Esophagus squamous epithelium (tissue), 5 donors: ENCODE data around the gene RANBP9. TPM values are rescaled to one million over a fixed set of nuclear protein-coding genes. Genes with fewer than 3 reads are reported as not detected.

Experiments
- DNase-seq: peaks from one replicate; lab custom pipeline; 2025; lab: John Stamatoyannopoulos, UW
- H3K27ac ChIP-seq, 4 donors: fragments of 200-600 bp; sonication (generic); one replicate each; pipeline ENCODE4 v1.5.1; 2016 to 2019; ENCODE audit warnings: mild to moderate bottlenecking in 1 of 4
- H3K27me3 ChIP-seq, 4 donors: fragments of 200-600 bp; sonication (generic); 1 replicate in 3 of 4; 2 replicates in 1 of 4; pipeline versions ENCODE4 v1.5.1 to v1.6.0; 2017 to 2021; ENCODE audit warnings: antibody characterized with exemption in 1 of 4
- H3K36me3 ChIP-seq, 3 donors: fragments of 200-600 bp; sonication (generic); one replicate each; pipeline ENCODE4 v1.5.1; 2016 to 2019
- H3K4me1 ChIP-seq, 3 donors: fragments of 200-600 bp; sonication (generic); one replicate each; pipeline ENCODE4 v1.5.1; 2017 to 2019
- H3K4me3 ChIP-seq, 4 donors: fragments of 200-600 bp; sonication (generic); 1 replicate in 3 of 4; 2 replicates in 1 of 4; pipeline ENCODE4 v1.5.1; 2016 to 2019; ENCODE audit warnings: mild to moderate bottlenecking in 2 of 4, moderate library complexity in 1 of 4
- H3K9me3 ChIP-seq, 3 donors: fragments of 200-600 bp; sonication (generic); one replicate each; pipeline ENCODE4 v1.5.1; 2016 to 2019
- CTCF ChIP-seq, 6 experiments: fragments of 450-650 bp in 4 of 6; fragments of 200-600 bp in 2 of 6; sonication (generic) in 2 of 6; IDR thresholded peaks; one replicate each; pipeline ENCODE4 v1.5.1; 2016 to 2019; ENCODE audit warnings: antibody characterized with exemption in 6 of 6, mild to moderate bottlenecking in 4 of 6, moderate library complexity in 4 of 6
- POLR2A ChIP-seq, 4 donors: fragments of 450-650 bp; IDR thresholded peaks; one replicate each; pipeline ENCODE4 v1.6.1; 2017; ENCODE audit warnings: antibody characterized with exemption in 4 of 4, mild to moderate bottlenecking in 4 of 4, moderate library complexity in 3 of 4
- WGBS, 2 donors: methylation state at CpG; one replicate each; pipeline ENCODE4 v1.1.5; 2018; 5-methylcytosine and 5-hydroxymethylcytosine counted together
- intact Hi-C: fragments of 100-400 bp; cut with DNase I; formaldehyde crosslinking; loops from one replicate; pipeline ENCODE4 v1.15.0; 2022
- total RNA-seq, 4 donors: library from RNA; depleted of rRNA; stranded (reverse); fragments of >200 nt; gene quantifications; one replicate each; pipeline ENCODE4 v1.1.0, GENCODE V29; 2016
- donor health status: DM: yes; HTN: yes; CAD: no.

Gene RANBP9
- total RNA-seq, 4 donors from 2014 or later, result 32.9 to 69.6 (median 63.3) TPM

DNA sequence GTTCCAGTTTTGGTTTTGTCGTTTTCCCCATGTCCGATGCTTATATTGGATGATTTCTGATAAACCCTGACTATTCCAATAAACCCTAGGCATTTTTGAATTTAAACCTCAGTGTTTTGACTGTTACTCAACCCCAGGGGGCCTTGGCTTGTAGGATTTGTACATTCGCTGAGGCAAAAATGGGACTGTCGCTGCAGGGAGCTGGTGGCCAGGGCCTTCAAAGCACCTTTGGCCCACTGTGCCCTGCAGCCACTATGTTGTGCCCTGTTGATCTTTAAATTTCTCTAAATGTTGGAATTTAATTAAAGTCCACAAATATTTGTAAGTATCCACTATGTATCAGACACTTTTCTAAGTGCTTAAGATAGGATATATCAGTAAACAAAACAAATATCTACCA lies 106.0 kb downstream of the RANBP9 start:
- intact Hi-C loops, result no loop called here
- peaks cover 0 to 71% (median 5%) of the 10 kb centered on the region in 3 donors for H3K36me3 ChIP-seq
- 92 to 93% methylated on average over 4 of the region's 4 CpGs for WGBS, 2 donors
- no peak overlapping the region for H3K4me3 ChIP-seq
- no peaks in the 10 kb centered on the region for H3K4me1 ChIP-seq
- no peak for TF ChIP-seq POLR2A (IDR thresholded peaks at IDR 0.05)
- TF ChIP-seq CTCF (IDR thresholded peaks at IDR 0.05), result no peak
- DNase-seq, result no peak
- H3K27ac ChIP-seq, result no peak overlapping the region
- no peaks in the 10 kb centered on the region for H3K27me3 ChIP-seq
- no peaks in the 10 kb centered on the region for H3K9me3 ChIP-seq

DNA sequence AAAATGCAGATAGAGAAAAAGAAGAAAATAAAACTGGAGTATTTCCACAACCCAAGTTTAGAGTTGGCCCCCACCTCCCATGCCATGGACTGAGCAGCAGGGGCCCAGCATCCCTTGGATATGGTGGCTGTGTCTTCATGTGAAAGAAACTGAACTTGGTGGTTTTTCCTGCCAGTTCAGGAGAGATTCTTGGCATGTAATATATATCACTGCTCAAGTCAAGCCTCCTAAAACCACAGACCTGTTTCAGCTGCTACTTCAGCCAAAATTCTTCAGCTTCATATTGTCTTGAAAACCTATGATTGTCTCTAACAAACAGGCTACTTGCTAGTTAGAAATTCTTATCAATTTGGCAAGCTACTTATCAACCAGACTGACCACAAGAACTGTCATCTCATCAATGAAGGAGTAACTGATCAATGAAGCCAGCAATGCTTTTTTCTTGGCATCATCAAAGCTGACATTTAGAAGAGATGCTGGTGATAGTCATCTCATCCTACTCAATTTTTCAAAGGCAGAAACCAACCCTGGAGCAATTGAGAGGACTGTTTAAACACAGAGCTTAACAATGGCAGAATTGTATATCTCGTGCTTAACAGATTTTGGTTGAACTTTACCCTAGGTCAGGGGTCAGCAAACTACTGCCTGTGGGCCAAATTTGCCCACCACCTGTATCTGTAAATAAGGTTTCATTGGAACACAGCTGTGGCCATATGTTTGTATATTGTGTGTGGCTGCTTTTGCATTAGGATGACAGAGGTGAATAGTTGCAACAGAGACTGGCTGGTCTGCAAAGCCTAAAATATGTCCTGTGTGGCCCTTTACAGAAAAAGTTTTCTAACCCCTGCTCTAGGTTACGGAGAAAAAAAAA lies 106.9 kb downstream of the RANBP9 start:
- no peak overlapping the region for H3K4me3 ChIP-seq
- no peak overlapping the region for H3K27ac ChIP-seq
- TF ChIP-seq POLR2A (IDR thresholded peaks at IDR 0.05) (no peak), CTCF (IDR thresholded peaks at IDR 0.05) (no peak)
- no peaks in the 10 kb centered on the region for H3K4me1 ChIP-seq
- no peaks in the 10 kb centered on the region for H3K9me3 ChIP-seq
- no peak for DNase-seq
- 72 to 81% methylated on average over 2 of the region's 2 CpGs for WGBS, 2 donors
- intact Hi-C loops, result no loop called here
- H3K36me3 ChIP-seq, result peaks cover 0 to 77% (median 8%) of the 10 kb centered on the region in 3 donors
- H3K27me3 ChIP-seq, result no peaks in the 10 kb centered on the region

DNA sequence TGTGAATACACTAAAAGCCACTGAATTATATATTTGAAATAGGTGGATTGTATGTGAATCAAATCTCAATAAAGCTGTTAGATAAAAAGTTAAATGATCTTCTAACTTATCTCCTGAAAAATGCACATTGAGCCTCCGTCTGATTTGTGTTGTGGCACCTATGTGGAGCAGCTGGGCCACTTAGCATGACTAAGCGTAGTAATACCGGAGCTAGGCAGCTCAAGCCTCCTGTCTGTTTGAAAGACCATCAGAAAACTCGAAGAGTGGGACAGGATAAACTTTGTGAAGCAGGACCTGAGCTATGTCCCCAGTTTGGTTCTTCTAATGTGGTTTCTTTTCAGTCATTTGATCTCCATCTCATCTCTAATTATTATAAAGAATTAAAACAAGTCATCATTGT lies 107.5 kb downstream of the RANBP9 start:
- TF ChIP-seq CTCF (IDR thresholded peaks at IDR 0.05) (no peak), POLR2A (IDR thresholded peaks at IDR 0.05) (no peak)
- WGBS, 2 donors, result 85 to 88% methylated on average over 4 of the region's 4 CpGs
- no peaks in the 10 kb centered on the region for H3K4me1 ChIP-seq
- H3K27me3 ChIP-seq, result no peaks in the 10 kb centered on the region
- no peak for DNase-seq
- H3K9me3 ChIP-seq, result no peaks in the 10 kb centered on the region
- H3K36me3 ChIP-seq, result peaks cover 0 to 83% (median 8%) of the 10 kb centered on the region in 3 donors
- H3K27ac ChIP-seq, result no peak overlapping the region
- no peak overlapping the region for H3K4me3 ChIP-seq
- intact Hi-C loops, result no loop called here

- no peak for TF ChIP-seq POLR2A (IDR thresholded peaks at IDR 0.05)
- no peak for TF ChIP-seq CTCF (IDR thresholded peaks at IDR 0.05)
- intact Hi-C loops, result no loop called here
- Histone ChIP-seq H3K4me1 (no peaks in the 10 kb centered on the region), H3K9me3 (no peaks in the 10 kb centered on the region), H3K4me3 (no peak overlapping the region), H3K27ac (no peak overlapping the region), H3K36me3 (peaks cover 5 to 98% (median 8%) of the 10 kb centered on the region in 3 donors), H3K27me3 (no peaks in the 10 kb centered on the region)
- WGBS, 2 donors, result 89 to 90% methylated on average over 6 of the region's 6 CpGs
- DNase-seq, result no peak
These were observed 111.6 kb downstream of the RANBP9 start for GRCh38 chr6:13600036-13600435.

DNA sequence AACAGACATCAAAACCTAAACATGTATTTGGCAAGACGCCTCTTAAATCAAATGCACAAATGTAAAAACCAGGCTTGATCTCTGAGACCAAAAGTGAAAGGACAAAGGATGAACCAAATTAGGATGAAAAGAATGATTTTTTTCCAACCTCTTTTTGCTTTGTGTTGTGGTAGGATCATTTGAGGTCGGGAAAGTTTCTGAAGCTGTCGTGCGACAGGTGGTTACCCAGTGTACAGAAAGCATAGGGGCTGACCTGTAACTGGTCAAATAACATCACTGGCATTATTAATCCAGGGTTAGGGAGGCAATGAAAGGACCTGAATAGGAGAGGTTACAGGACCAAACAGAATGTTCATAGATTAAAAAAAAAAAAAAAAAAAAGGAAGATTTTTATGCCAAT lies 114.6 kb downstream of the RANBP9 start:
- H3K4me3 ChIP-seq, result no peak overlapping the region
- TF ChIP-seq CTCF (IDR thresholded peaks at IDR 0.05), result no peak
- TF ChIP-seq POLR2A (IDR thresholded peaks at IDR 0.05), result no peak
- 78 to 94% methylated on average over 4 of the region's 4 CpGs for WGBS, 2 donors
- DNase-seq, result no peak
- intact Hi-C loops, result no loop called here
- H3K27me3 ChIP-seq, result no peaks in the 10 kb centered on the region
- peaks cover 5 to 98% (median 11%) of the 10 kb centered on the region in 3 donors for H3K36me3 ChIP-seq
- H3K9me3 ChIP-seq, result no peaks in the 10 kb centered on the region
- H3K27ac ChIP-seq, result no peak overlapping the region
- H3K4me1 ChIP-seq, result no peaks in the 10 kb centered on the region
